ENCODE results near the gene ALCAM.

ALCAM gene

DNA sequence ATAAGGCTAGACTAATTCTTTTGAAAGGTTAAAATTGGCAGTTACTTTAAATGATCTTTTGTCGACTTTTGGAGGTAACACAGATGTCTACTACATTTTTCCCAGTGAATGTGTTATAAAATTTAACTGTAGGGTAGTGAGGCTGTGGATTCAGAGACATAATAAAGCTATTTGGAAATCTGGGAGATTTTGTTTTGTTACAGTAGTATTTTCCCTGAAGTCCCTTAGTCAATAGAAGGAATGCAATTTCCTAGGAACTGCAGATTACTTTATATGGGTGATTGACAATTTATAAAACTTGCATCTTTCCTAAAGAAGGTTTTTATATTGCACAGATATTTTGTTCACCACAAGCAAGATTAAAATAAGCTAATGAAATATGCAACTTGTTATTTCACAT is 96.9 kb downstream of the ALCAM start:
- Histone ChIP-seq H3K4me3 (replicated peaks; ENCODE audit: insufficient read depth, low read length) (no peak overlapping the region), H3K27me3 (ENCODE audit: insufficient read depth, poor library complexity, severe bottlenecking) (no peaks in the 10 kb centered on the region), H3K27ac (replicated peaks) (no peak overlapping the region)
- no peak for DNase-seq (ENCODE audit: low read depth in 1 of 2, low spot score in 1 of 2)
- TF ChIP-seq POLR2AphosphoS5 (IDR thresholded peaks at IDR 0.05; ENCODE audit: low read depth) (no peak), SPI1 (IDR thresholded peaks at IDR 0.05; ENCODE audit: borderline replicate concordance, low read depth) (no peak), GABPA (IDR thresholded peaks at IDR 0.05; ENCODE audit: low read depth) (no peak)
- TF ChIP-seq, protein P1, sequence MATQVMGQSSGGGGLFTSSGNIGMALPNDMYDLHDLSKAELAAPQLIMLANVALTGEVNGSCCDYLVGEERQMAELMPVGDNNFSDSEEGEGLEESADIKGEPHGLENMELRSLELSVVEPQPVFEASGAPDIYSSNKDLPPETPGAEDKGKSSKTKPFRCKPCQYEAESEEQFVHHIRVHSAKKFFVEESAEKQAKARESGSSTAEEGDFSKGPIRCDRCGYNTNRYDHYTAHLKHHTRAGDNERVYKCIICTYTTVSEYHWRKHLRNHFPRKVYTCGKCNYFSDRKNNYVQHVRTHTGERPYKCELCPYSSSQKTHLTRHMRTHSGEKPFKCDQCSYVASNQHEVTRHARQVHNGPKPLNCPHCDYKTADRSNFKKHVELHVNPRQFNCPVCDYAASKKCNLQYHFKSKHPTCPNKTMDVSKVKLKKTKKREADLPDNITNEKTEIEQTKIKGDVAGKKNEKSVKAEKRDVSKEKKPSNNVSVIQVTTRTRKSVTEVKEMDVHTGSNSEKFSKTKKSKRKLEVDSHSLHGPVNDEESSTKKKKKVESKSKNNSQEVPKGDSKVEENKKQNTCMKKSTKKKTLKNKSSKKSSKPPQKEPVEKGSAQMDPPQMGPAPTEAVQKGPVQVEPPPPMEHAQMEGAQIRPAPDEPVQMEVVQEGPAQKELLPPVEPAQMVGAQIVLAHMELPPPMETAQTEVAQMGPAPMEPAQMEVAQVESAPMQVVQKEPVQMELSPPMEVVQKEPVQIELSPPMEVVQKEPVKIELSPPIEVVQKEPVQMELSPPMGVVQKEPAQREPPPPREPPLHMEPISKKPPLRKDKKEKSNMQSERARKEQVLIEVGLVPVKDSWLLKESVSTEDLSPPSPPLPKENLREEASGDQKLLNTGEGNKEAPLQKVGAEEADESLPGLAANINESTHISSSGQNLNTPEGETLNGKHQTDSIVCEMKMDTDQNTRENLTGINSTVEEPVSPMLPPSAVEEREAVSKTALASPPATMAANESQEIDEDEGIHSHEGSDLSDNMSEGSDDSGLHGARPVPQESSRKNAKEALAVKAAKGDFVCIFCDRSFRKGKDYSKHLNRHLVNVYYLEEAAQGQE (IDR thresholded peaks at IDR 0.05; ENCODE audit: insufficient replicate concordance, low read depth): no peak
- TF ChIP-seq, protein P2, sequence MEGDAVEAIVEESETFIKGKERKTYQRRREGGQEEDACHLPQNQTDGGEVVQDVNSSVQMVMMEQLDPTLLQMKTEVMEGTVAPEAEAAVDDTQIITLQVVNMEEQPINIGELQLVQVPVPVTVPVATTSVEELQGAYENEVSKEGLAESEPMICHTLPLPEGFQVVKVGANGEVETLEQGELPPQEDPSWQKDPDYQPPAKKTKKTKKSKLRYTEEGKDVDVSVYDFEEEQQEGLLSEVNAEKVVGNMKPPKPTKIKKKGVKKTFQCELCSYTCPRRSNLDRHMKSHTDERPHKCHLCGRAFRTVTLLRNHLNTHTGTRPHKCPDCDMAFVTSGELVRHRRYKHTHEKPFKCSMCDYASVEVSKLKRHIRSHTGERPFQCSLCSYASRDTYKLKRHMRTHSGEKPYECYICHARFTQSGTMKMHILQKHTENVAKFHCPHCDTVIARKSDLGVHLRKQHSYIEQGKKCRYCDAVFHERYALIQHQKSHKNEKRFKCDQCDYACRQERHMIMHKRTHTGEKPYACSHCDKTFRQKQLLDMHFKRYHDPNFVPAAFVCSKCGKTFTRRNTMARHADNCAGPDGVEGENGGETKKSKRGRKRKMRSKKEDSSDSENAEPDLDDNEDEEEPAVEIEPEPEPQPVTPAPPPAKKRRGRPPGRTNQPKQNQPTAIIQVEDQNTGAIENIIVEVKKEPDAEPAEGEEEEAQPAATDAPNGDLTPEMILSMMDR (IDR thresholded peaks at IDR 0.05; ENCODE audit: insufficient read depth, low read length): no peak

DNA sequence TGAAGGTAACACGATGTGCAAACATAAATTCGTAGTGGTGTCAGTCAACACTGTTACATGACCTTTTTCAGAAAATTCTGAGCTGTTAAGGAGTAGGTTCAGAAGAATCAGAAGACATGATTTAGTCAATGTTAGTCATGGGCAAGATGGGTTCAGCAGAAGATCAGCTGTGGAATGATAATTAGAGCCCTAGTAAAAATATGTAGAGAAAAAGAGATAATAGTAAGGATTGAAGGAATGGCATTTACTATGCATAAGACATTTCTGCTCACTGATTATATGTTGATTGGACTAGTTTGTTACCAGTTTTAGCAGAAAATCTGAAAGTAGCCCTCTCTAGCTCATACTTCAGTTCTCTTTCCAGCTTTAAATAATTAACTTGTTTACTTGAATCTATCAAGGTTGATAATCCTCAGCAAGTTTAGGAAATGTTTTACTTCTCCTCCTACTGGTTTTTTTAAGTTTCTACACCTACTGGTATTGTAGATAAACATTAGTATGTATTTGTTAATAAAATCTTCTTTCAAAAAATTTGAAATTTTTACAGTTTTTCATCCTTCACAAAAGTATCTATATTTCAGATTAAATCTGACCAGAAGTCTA is 98.6 kb downstream of the ALCAM start:
- no peak for DNase-seq (ENCODE audit: low read depth in 1 of 2, low spot score in 1 of 2)
- Histone ChIP-seq H3K27me3 (ENCODE audit: insufficient read depth, poor library complexity, severe bottlenecking) (no peaks in the 10 kb centered on the region), H3K27ac (replicated peaks) (no peak overlapping the region), H3K4me3 (replicated peaks; ENCODE audit: insufficient read depth, low read length) (no peak overlapping the region)
- TF ChIP-seq, protein P1 (IDR thresholded peaks at IDR 0.05; ENCODE audit: insufficient replicate concordance, low read depth): no peak
- TF ChIP-seq, protein P2 (IDR thresholded peaks at IDR 0.05; ENCODE audit: insufficient read depth, low read length): no peak
- no peak for TF ChIP-seq GABPA (IDR thresholded peaks at IDR 0.05; ENCODE audit: low read depth)
- no peak for TF ChIP-seq POLR2AphosphoS5 (IDR thresholded peaks at IDR 0.05; ENCODE audit: low read depth)
- no peak for TF ChIP-seq SPI1 (IDR thresholded peaks at IDR 0.05; ENCODE audit: borderline replicate concordance, low read depth)

DNA sequence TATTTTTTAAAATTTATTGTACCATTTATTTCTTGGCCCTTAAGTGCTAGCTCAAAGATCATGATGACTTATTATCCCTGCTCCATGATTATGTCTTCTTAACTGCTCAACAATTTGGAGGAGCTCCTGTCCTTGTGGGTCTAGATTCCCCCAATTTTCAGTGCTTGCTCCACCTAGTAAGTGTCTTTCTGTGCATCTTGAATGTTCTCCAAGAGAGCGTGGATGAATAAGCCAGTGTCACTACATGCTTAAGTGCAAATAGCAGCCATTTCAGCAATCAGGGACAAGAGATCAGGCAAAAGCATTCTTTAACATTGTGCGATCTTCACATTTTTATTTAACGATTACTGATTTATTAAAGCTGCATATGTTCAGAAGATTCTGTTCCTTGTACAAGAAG is 99.4 kb downstream of the ALCAM start:
- H3K27ac ChIP-seq (replicated peaks): no peak overlapping the region
- TF ChIP-seq GABPA (IDR thresholded peaks at IDR 0.05; ENCODE audit: low read depth) (no peak), SPI1 (IDR thresholded peaks at IDR 0.05; ENCODE audit: borderline replicate concordance, low read depth) (no peak), POLR2AphosphoS5 (IDR thresholded peaks at IDR 0.05; ENCODE audit: low read depth) (no peak)
- TF ChIP-seq, protein P1 (IDR thresholded peaks at IDR 0.05; ENCODE audit: insufficient replicate concordance, low read depth): no peak
- TF ChIP-seq, protein P2 (IDR thresholded peaks at IDR 0.05; ENCODE audit: insufficient read depth, low read length): no peak
- H3K4me3 ChIP-seq (replicated peaks; ENCODE audit: insufficient read depth, low read length): no peak overlapping the region
- H3K27me3 ChIP-seq (ENCODE audit: insufficient read depth, poor library complexity, severe bottlenecking): no peaks in the 10 kb centered on the region
- DNase-seq (ENCODE audit: low read depth in 1 of 2, low spot score in 1 of 2): no peak
